SU-DHL-6 (cell line): ENCODE measurements around the gene ANK3.

Source experiments
- H2AFZ ChIP-seq: fragments of 200-600 bp; sonication (generic); 2 replicates; pipeline ENCODE4 v1.6.1; 2014; ENCODE audit warnings: low read depth, mild to moderate bottlenecking, moderate library complexity, mixed read lengths, antibody characterized with exemption, low read length; ENCODE audit not compliant: severe bottlenecking
- H3F3A ChIP-seq: fragments of 200-600 bp; shearing (Covaris generic); 2 replicates; pipeline ENCODE4 v1.6.0; 2016; ENCODE audit warnings: antibody characterized with exemption, mild to moderate bottlenecking; ENCODE audit not compliant: insufficient read depth
- H3K27ac ChIP-seq: fragments of 200-600 bp; sonication (generic); 2 replicates; pipeline ENCODE4 v1.5.1; 2016; ENCODE audit warnings: low read depth, mild to moderate bottlenecking, low read length, moderate library complexity, mixed read lengths
- H3K27me3 ChIP-seq: fragments of 200-600 bp; sonication (generic), shearing (Covaris generic); 2 replicates; pipeline ENCODE4 v1.6.0; 2014; ENCODE audit warnings: mild to moderate bottlenecking, low read length
- H3K36me3 ChIP-seq: fragments of 200-600 bp; sonication (generic); 2 replicates; pipeline ENCODE4 v1.6.1; 2014; ENCODE audit warnings: mild to moderate bottlenecking, low read length, mixed read lengths
- H3K4me2 ChIP-seq: fragments of 300-600, 200-600 bp; shearing (Covaris generic), sonication (generic); 2 replicates; pipeline ENCODE4 v1.6.0; 2014; ENCODE audit warnings: low read length, low read depth, mild to moderate bottlenecking; ENCODE audit not compliant: poor library complexity, severe bottlenecking
- H3K4me3 ChIP-seq: fragments of 200-600 bp; sonication (generic); 2 replicates; pipeline ENCODE4 v1.5.1; 2014; ENCODE audit warnings: antibody characterized with exemption, low read length, mild to moderate bottlenecking, mixed read lengths; ENCODE audit not compliant: insufficient read depth, poor library complexity, severe bottlenecking
- H3K79me2 ChIP-seq: fragments of 200-600 bp; sonication (generic); 2 replicates; pipeline ENCODE4 v1.6.1; 2014; ENCODE audit warnings: mild to moderate bottlenecking, low read length, moderate library complexity; ENCODE audit not compliant: insufficient read depth
- H3K9ac ChIP-seq: fragments of 200-600 bp; sonication (generic); 2 replicates; pipeline ENCODE4 v1.7.0; 2014; ENCODE audit warnings: mild to moderate bottlenecking, low read length
- H3K9me2 ChIP-seq: fragments of 200-600 bp; sonication (generic); replicated peaks from 2 replicates; pipeline ENCODE4 v1.6.1; 2014; ENCODE audit warnings: low read length; ENCODE audit not compliant: insufficient read depth
- H3K9me3 ChIP-seq: fragments of 200-600 bp; sonication (generic); 2 replicates; pipeline ENCODE4 v1.6.1; 2014; ENCODE audit warnings: low read length, mixed read lengths; ENCODE audit not compliant: insufficient read depth
- H4K20me1 ChIP-seq: fragments of 200-600 bp; sonication (generic); 2 replicates; pipeline ENCODE4 v1.6.1; 2014; ENCODE audit warnings: low read depth, mild to moderate bottlenecking, antibody characterized with exemption, low read length, moderate library complexity, mixed read lengths
- EZH2phosphoT487 ChIP-seq: fragments of 200-600 bp; sonication (generic), shearing (Covaris generic); conservative IDR thresholded peaks from 2 replicates; pipeline ENCODE4 v1.6.1; 2018; ENCODE audit warnings: mild to moderate bottlenecking, antibody characterized with exemption, low read length, moderate library complexity, mixed read lengths
- TF ChIP-seq, protein P1 (sequence below): fragments of 200-600 bp; sonication (generic); IDR thresholded peaks from one replicate; pipeline ENCODE4 v1.5.1; 2017; ENCODE audit warnings: antibody characterized with exemption, mild to moderate bottlenecking, low read length, moderate library complexity; ENCODE audit not compliant: insufficient read depth, poor library complexity, severe bottlenecking

ANK3 gene

DNA sequence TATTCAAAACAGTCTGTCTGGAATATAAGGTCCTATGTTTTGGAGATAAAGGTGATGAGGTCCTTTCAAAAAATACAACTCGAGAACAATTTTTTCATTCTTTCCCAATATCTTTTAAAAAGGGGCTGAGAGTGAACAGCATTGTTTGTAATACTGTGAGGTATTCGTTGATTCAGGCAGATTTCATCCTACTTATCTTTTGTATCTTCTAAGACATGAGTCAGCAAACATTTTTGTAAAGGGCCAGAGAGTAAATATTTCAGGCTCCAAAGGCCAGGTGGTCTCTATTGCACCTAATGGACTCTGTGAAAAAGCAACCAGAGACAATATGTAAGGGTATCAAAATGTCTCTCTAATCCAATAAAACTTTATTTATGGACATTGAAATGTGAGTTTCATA, 8.1 kb upstream of the ANK3 start:
- Histone ChIP-seq H3K27me3 (no peaks in the 10 kb centered on the region), H4K20me1 (no peaks in the 10 kb centered on the region), H3K9me2 (no peaks in the 10 kb centered on the region), H2AFZ (no peak overlapping the region), H3F3A (no peaks in the 10 kb centered on the region), H3K79me2 (no peaks in the 10 kb centered on the region), H3K9ac (no peak overlapping the region), H3K36me3 (no peaks in the 10 kb centered on the region), H3K27ac (no peak overlapping the region), H3K9me3 (no peaks in the 10 kb centered on the region), H3K4me2 (no peak overlapping the region), H3K4me3 (no peak overlapping the region)
- TF ChIP-seq, protein P1, sequence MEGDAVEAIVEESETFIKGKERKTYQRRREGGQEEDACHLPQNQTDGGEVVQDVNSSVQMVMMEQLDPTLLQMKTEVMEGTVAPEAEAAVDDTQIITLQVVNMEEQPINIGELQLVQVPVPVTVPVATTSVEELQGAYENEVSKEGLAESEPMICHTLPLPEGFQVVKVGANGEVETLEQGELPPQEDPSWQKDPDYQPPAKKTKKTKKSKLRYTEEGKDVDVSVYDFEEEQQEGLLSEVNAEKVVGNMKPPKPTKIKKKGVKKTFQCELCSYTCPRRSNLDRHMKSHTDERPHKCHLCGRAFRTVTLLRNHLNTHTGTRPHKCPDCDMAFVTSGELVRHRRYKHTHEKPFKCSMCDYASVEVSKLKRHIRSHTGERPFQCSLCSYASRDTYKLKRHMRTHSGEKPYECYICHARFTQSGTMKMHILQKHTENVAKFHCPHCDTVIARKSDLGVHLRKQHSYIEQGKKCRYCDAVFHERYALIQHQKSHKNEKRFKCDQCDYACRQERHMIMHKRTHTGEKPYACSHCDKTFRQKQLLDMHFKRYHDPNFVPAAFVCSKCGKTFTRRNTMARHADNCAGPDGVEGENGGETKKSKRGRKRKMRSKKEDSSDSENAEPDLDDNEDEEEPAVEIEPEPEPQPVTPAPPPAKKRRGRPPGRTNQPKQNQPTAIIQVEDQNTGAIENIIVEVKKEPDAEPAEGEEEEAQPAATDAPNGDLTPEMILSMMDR = no peak
- no peak for TF ChIP-seq EZH2phosphoT487

DNA sequence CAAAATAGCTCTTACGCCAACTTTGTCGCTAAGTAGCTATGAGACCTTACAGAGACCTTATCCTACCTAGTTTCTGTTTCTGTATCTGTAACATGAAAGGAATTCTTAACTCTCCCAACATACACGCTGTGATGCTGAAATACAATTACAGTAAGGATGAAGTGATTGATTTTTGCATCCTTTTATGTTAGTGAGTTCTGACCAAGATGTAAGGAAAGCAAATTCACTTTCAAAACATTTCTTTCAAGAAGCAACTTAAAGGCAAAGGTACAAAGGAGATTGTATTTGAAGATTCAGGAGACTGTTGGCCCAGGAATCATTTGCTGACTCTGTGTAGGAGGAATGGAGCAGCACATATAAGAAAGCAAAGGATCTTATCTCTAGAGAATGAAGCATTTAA, 7.1 kb upstream of the ANK3 start:
- H3K27me3 ChIP-seq = no peaks in the 10 kb centered on the region
- H3K9me3 ChIP-seq = no peaks in the 10 kb centered on the region
- no peak overlapping the region for H3K4me3 ChIP-seq
- no peak overlapping the region for H3K27ac ChIP-seq
- no peaks in the 10 kb centered on the region for H3K36me3 ChIP-seq
- H3K9me2 ChIP-seq = no peaks in the 10 kb centered on the region
- no peak overlapping the region for H2AFZ ChIP-seq
- H3K79me2 ChIP-seq = no peaks in the 10 kb centered on the region
- no peak for TF ChIP-seq EZH2phosphoT487
- TF ChIP-seq, protein P1 = no peak
- H4K20me1 ChIP-seq = no peaks in the 10 kb centered on the region
- H3K9ac ChIP-seq = no peak overlapping the region
- H3F3A ChIP-seq = no peaks in the 10 kb centered on the region
- H3K4me2 ChIP-seq = no peak overlapping the region

DNA sequence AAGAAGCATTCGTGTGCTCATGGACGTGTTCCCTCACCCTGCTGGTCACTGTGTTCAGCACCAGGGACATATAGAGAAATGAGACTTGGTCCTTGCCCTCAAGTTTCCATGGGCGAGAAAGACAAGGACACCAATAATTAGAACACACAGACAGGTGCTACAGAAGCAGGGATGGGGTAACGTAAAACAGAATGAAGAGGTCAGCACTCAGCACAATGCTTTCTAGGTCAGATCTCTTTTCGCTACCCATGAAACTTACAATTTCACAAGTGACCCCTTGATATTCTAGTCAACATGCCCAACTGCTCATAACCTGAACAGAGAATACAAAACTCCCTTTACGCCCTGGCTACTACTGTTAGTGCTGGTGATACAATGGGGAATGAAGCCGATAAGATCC, 6.0 kb upstream of the ANK3 start:
- Histone ChIP-seq H3K79me2 (no peaks in the 10 kb centered on the region), H4K20me1 (no peaks in the 10 kb centered on the region)

More for the DNA sequence above, 6.0 kb upstream of the ANK3 start:
- Histone ChIP-seq H3K9me3 (no peaks in the 10 kb centered on the region), H3K4me2 (no peak overlapping the region), H3K27me3 (no peaks in the 10 kb centered on the region), H3F3A (no peaks in the 10 kb centered on the region), H2AFZ (no peak overlapping the region), H3K36me3 (no peaks in the 10 kb centered on the region), H3K4me3 (no peak overlapping the region), H3K9ac (no peak overlapping the region), H3K27ac (no peak overlapping the region), H3K9me2 (no peaks in the 10 kb centered on the region)
- TF ChIP-seq, protein P1 = no peak
- TF ChIP-seq EZH2phosphoT487 = no peak
